OCI-LY7 (cell line): ENCODE measurements around the gene IMMP2L.

Source experiments
- EZH2phosphoT487 ChIP-seq: fragments of 200-600 bp; sonication (generic); IDR thresholded peaks from 2 replicates; pipeline ENCODE4 v1.6.1; 2018; ENCODE audit warnings: low read depth, borderline replicate concordance, mild to moderate bottlenecking, mixed run types, antibody characterized with exemption, low read length, moderate library complexity, mixed read lengths
- TF ChIP-seq, protein P1 (sequence below): fragments of 200-600 bp; sonication (generic); conservative IDR thresholded peaks from 2 replicates; pipeline ENCODE4 v1.5.1; 2014; ENCODE audit warnings: mild to moderate bottlenecking, antibody characterized with exemption, low read length, moderate library complexity, mixed read lengths

DNA sequence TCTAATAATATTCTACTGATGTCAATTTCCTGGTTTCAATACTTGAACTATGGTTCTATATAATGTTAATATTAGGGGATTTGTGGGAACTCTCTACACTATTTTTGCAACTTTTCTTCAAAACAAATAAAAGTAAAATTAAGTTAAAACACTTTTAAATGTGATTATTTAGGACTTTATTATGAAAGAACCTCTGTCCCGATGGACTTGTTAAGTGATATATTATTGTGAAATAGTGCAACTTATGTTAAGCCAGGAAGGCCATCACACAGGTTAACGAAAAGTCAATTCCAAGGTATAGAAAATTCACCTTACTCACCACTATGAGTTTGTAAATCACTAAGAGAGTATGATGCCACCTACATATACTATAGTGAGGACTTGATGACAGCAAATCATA, 79.2 kb downstream of the IMMP2L start:
- TF ChIP-seq, protein P1, sequence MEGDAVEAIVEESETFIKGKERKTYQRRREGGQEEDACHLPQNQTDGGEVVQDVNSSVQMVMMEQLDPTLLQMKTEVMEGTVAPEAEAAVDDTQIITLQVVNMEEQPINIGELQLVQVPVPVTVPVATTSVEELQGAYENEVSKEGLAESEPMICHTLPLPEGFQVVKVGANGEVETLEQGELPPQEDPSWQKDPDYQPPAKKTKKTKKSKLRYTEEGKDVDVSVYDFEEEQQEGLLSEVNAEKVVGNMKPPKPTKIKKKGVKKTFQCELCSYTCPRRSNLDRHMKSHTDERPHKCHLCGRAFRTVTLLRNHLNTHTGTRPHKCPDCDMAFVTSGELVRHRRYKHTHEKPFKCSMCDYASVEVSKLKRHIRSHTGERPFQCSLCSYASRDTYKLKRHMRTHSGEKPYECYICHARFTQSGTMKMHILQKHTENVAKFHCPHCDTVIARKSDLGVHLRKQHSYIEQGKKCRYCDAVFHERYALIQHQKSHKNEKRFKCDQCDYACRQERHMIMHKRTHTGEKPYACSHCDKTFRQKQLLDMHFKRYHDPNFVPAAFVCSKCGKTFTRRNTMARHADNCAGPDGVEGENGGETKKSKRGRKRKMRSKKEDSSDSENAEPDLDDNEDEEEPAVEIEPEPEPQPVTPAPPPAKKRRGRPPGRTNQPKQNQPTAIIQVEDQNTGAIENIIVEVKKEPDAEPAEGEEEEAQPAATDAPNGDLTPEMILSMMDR = no peak
- no peak for TF ChIP-seq EZH2phosphoT487
